ENCODE data around the gene APEH. TPM values are rescaled to one million over a fixed set of nuclear protein-coding genes. Genes with fewer than 3 reads are reported as not detected.

APEH gene
- total and polyA plus RNA-seq, 4 donors, result 25.2 to 119 (median 69.2) TPM

- Histone ChIP-seq H3K9ac (ENCODE audit: insufficient read depth in 1 of 2, low read length in 2 of 2) (no peak overlapping the region), H3K27ac (ENCODE audit: low read depth in 1 of 2, low read length in 1 of 2) (no peak overlapping the region), H3K4me1 (ENCODE audit: control insufficient read depth in 5 of 5, insufficient read depth in 5 of 5, low read length in 5 of 5) (peaks cover 0 to 5% (median 0%) of the 10 kb centered on the region in 5 donors), H3K27me3 (ENCODE audit: control insufficient read depth in 3 of 3, insufficient read depth in 3 of 3, low read length in 2 of 3) (no peaks in the 10 kb centered on the region), H3K4me3 (no peak overlapping the region), H3K9me3 (ENCODE audit: control insufficient read depth in 4 of 4, insufficient read depth in 3 of 4, low read length in 3 of 4) (no peaks in the 10 kb centered on the region), H3K36me3 (ENCODE audit: control insufficient read depth in 4 of 4, insufficient read depth in 4 of 4, low read length in 4 of 4) (peaks cover 0 to 66% (median 20%) of the 10 kb centered on the region in 4 donors)
- WGBS, 2 donors, result 76 to 84% methylated on average over 7 of the region's 7 CpGs
- no peak for TF ChIP-seq CTCF (IDR thresholded peaks at IDR 0.05; ENCODE audit: control extremely low read depth, extremely low read depth)
- ATAC-seq (ENCODE audit: insufficient read depth, low FRiP score) (no peak), DNase-seq (no peak)
These were observed 29.8 kb downstream of the APEH start for GRCh38 chr3:49703956-49704355.

DNA sequence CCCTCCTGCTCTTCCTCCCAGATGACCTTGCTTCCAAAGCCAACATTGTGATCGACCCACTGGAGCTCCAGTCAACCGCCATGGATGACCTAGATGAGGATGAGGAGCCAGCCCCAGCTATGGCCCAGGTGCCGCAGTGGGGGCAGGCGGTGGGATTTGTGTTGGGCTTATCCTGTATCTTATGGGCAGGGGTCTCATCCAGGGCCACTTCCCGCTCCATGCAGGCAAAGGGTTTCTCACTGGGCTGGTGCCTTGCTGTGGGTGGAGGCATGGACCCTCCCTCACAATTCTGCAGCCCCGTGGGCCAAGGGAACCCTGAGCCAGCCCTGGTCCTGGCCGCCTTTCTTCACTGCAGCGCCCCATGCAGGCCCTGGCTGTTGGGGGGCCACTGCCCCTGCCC, 30.5 kb downstream of the APEH start:
- Histone ChIP-seq H3K27me3 (ENCODE audit: control insufficient read depth in 3 of 3, insufficient read depth in 3 of 3, low read length in 2 of 3) (no peaks in the 10 kb centered on the region), H3K36me3 (ENCODE audit: control insufficient read depth in 4 of 4, insufficient read depth in 4 of 4, low read length in 4 of 4) (peaks cover 0 to 60% (median 20%) of the 10 kb centered on the region in 4 donors), H3K27ac (ENCODE audit: low read depth in 1 of 2, low read length in 1 of 2) (no peak overlapping the region), H3K4me1 (ENCODE audit: control insufficient read depth in 5 of 5, insufficient read depth in 5 of 5, low read length in 5 of 5) (peaks cover 0 to 5% (median 0%) of the 10 kb centered on the region in 5 donors), H3K9ac (ENCODE audit: insufficient read depth in 1 of 2, low read length in 2 of 2) (no peak overlapping the region), H3K9me3 (ENCODE audit: control insufficient read depth in 4 of 4, insufficient read depth in 3 of 4, low read length in 3 of 4) (no peaks in the 10 kb centered on the region), H3K4me3 (no peak overlapping the region)
- DNase-seq, result no peak
- WGBS, 2 donors, result 93 to 97% methylated on average over 8 of the region's 8 CpGs
- ATAC-seq (ENCODE audit: insufficient read depth, low FRiP score), result no peak
- no peak for TF ChIP-seq CTCF (IDR thresholded peaks at IDR 0.05; ENCODE audit: control extremely low read depth, extremely low read depth)

DNA sequence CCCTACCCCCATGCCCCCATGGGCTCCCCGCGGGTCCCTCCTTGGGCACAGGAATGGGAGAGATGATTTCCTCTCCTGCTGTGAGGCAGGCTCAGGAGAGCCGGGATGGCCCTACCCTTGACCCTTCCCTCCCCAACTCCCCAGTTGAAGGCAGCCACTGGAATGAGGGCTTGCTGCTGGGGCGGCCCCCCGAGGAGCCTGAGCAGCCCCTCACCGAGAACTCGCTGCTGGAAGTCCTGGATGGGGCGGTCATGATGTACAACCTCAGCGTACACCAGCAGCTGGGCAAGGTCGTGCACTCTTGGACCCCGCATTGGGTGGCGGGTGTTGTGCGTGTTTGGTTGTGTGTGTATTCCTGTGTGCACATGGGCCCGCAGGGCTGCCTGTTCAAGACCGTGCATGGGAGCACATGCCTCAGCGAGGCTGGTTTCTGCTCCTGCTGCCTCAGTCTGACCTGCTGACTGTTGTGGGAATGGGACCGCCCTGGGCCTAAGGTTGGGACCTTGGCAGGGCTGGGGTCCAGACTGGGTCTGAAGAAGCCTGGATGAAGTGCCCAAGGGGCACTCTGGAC, 31.3 kb downstream of the APEH start:
- H3K4me1 ChIP-seq (ENCODE audit: control insufficient read depth in 5 of 5, insufficient read depth in 5 of 5, low read length in 5 of 5), result peaks cover 0 to 5% (median 0%) of the 10 kb centered on the region in 5 donors
- H3K27me3 ChIP-seq (ENCODE audit: control insufficient read depth in 3 of 3, insufficient read depth in 3 of 3, low read length in 2 of 3), result no peaks in the 10 kb centered on the region
- peaks cover 0 to 56% (median 19%) of the 10 kb centered on the region in 4 donors for H3K36me3 ChIP-seq (ENCODE audit: control insufficient read depth in 4 of 4, insufficient read depth in 4 of 4, low read length in 4 of 4)
- no peak overlapping the region for H3K4me3 ChIP-seq
- H3K9ac ChIP-seq (ENCODE audit: insufficient read depth in 1 of 2, low read length in 2 of 2), result no peak overlapping the region
- H3K9me3 ChIP-seq (ENCODE audit: control insufficient read depth in 4 of 4, insufficient read depth in 3 of 4, low read length in 3 of 4), result no peaks in the 10 kb centered on the region
- ATAC-seq (ENCODE audit: insufficient read depth, low FRiP score) (no peak), DNase-seq (no peak)
- no peak overlapping the region for H3K27ac ChIP-seq (ENCODE audit: low read depth in 1 of 2, low read length in 1 of 2)
- 96% methylated on average over 17 of the region's 17 CpGs for WGBS, 2 donors
- TF ChIP-seq CTCF (IDR thresholded peaks at IDR 0.05; ENCODE audit: control extremely low read depth, extremely low read depth), result no peak

All from lung (tissue), 12 donors.